NCI-H1105 (cell line): ENCODE measurements around the gene UBE2E2.

Source experiments
- DNase-seq: peaks from one replicate; lab custom pipeline; 2025; lab: John Stamatoyannopoulos, UW

UBE2E2 gene

GRCh38 chr3:23389089-23389488 lies 186.0 kb downstream of the UBE2E2 start:
- DNase-seq, result no peak

GRCh38 chr3:23389686-23390085 lies 186.6 kb downstream of the UBE2E2 start:
- no peak for DNase-seq

GRCh38 chr3:23390446-23390845 lies 187.3 kb downstream of the UBE2E2 start:
- DNase-seq, result no peak

GRCh38 chr3:23390989-23391553 lies 187.9 kb downstream of the UBE2E2 start:
- DNase-seq, result no peak

- no peak for DNase-seq
These were observed 192.0 kb downstream of the UBE2E2 start for GRCh38 chr3:23395115-23395514.

- DNase-seq, result no peak
These were observed 193.6 kb downstream of the UBE2E2 start for GRCh38 chr3:23396746-23397145.

GRCh38 chr3:23399221-23399620 lies 196.1 kb downstream of the UBE2E2 start:
- DNase-seq, result no peak

GRCh38 chr3:23402728-23403492 lies 199.8 kb downstream of the UBE2E2 start:
- DNase-seq, result no peak

- DNase-seq, result no peak
These were observed 201.1 kb downstream of the UBE2E2 start for GRCh38 chr3:23404246-23404645.

- DNase-seq, result no peak
These were observed 202.0 kb downstream of the UBE2E2 start for GRCh38 chr3:23405081-23405480.

- DNase-seq, result no peak
These were observed 203.5 kb downstream of the UBE2E2 start for GRCh38 chr3:23406601-23407000.

GRCh38 chr3:23418026-23418425 lies 214.9 kb downstream of the UBE2E2 start:
- no peak for DNase-seq

- no peak for DNase-seq
These were observed 218.8 kb downstream of the UBE2E2 start for GRCh38 chr3:23421811-23422516.

GRCh38 chr3:23422517-23422851 lies 219.4 kb downstream of the UBE2E2 start:
- DNase-seq, result no peak

GRCh38 chr3:23425410-23425809 lies 222.3 kb downstream of the UBE2E2 start:
- no peak for DNase-seq

- DNase-seq, result no peak
These were observed 227.8 kb downstream of the UBE2E2 start for GRCh38 chr3:23430781-23431398.

- no peak for DNase-seq
These were observed 228.6 kb downstream of the UBE2E2 start for GRCh38 chr3:23431764-23432163.

GRCh38 chr3:23435318-23435717 lies 232.2 kb downstream of the UBE2E2 start:
- no peak for DNase-seq

- DNase-seq, result no peak
These were observed 232.8 kb downstream of the UBE2E2 start for GRCh38 chr3:23435904-23436303.

GRCh38 chr3:23437484-23438145 lies 234.5 kb downstream of the UBE2E2 start:
- no peak for DNase-seq

- no peak for DNase-seq
These were observed 235.5 kb downstream of the UBE2E2 start for GRCh38 chr3:23438657-23439056.

GRCh38 chr3:23439080-23439479 lies 236.0 kb downstream of the UBE2E2 start:
- no peak for DNase-seq
